H1 (cell line): ENCODE data around the gene RAD51B. TPM values are rescaled to one million over a fixed set of nuclear protein-coding genes. Genes with fewer than 3 reads are reported as not detected.

Source experiments
- CTCF ChIA-PET: fragments of 300-600 bp; sonication (Branson Sonifier 250); formaldehyde crosslinking; loops from one replicate; lab custom pipeline; 2021; ENCODE audit not compliant: partially characterized antibody; lab: Charles Lee
- POLR2A ChIA-PET: fragments of 300-600 bp; sonication (Branson Sonifier 250); formaldehyde crosslinking; loops from one replicate; lab custom pipeline; 2021; ENCODE audit warnings: inconsistent platforms; ENCODE audit not compliant: partially characterized antibody; lab: Charles Lee
- DNase-seq, 2 experiments: peaks; one replicate each; pipeline versions ENCODE4 v3.0.0 to v3.0.0-alpha.2; 2010 to 2022; ENCODE audit warnings: low spot score in 2 of 2, low read depth in 1 of 2, mixed read lengths in 1 of 2
- FAIRE-seq: peaks from 2 replicates; lab custom pipeline; 2011; peaks lifted over from hg19 to GRCh38; lab: Jason Lieb, UNC
- H2AFZ ChIP-seq: 2 replicates; pipeline ENCODE4 v1.8.1; 2012; ENCODE audit warnings: low read length, inconsistent platforms
- H2AK5ac ChIP-seq: 2 replicates; pipeline ENCODE4 v1.6.1; 2013; ENCODE audit warnings: low read depth, low read length
- H2BK120ac ChIP-seq: replicated peaks from 2 replicates; pipeline ENCODE3; 2013; ENCODE audit warnings: low read depth, low read length, inconsistent platforms
- H2BK12ac ChIP-seq: 2 replicates; pipeline ENCODE4 v1.6.1; 2013; ENCODE audit warnings: low read depth, low read length
- H2BK15ac ChIP-seq: 2 replicates; pipeline ENCODE4 v1.6.1; 2013; ENCODE audit warnings: low read length
- H2BK20ac ChIP-seq: 2 replicates; pipeline ENCODE4 v1.6.1; 2013; ENCODE audit warnings: low read length
- H2BK5ac ChIP-seq: 2 replicates; pipeline ENCODE4 v1.6.1; 2013; ENCODE audit warnings: low read depth, low read length
- H3K14ac ChIP-seq: 2 replicates; pipeline ENCODE4 v1.6.1; 2013; ENCODE audit warnings: inconsistent platforms; ENCODE audit not compliant: insufficient read length
- H3K18ac ChIP-seq: 2 replicates; pipeline ENCODE4 v1.6.1; 2013; ENCODE audit warnings: low read length; ENCODE audit errors: extremely low read depth
- H3K23ac ChIP-seq: 2 replicates; pipeline ENCODE4 v1.6.1; 2013; ENCODE audit warnings: inconsistent platforms; ENCODE audit not compliant: insufficient read length
- H3K23me2 ChIP-seq: 2 replicates; pipeline ENCODE4 v1.6.1; 2013; ENCODE audit warnings: low read depth, low read length
- H3K27ac ChIP-seq: 2 replicates; pipeline ENCODE4 v1.6.1; 2011; ENCODE audit warnings: low read depth, low read length, inconsistent platforms
- H3K27me3 ChIP-seq, 4 experiments: replicated peaks in 1 of 4; 1 replicate in 1 of 4; 2 replicates in 3 of 4; pipeline versions ENCODE4 v1.6.1 to v1.8.1; 2011 to 2013; ENCODE audit warnings: low read length in 3 of 4, mild to moderate bottlenecking in 3 of 4, inconsistent platforms in 2 of 4, mixed read lengths in 2 of 4, moderate library complexity in 1 of 4; ENCODE audit not compliant: control insufficient read depth in 3 of 4, insufficient read depth in 3 of 4; ENCODE audit errors: extremely low read depth in 1 of 4
- H3K36me3 ChIP-seq, 4 experiments: 2 replicates each; pipeline versions ENCODE4 v1.6.1 to v1.8.1; 2011 to 2013; ENCODE audit warnings: mild to moderate bottlenecking in 4 of 4, low read length in 3 of 4, moderate library complexity in 2 of 4, control low read depth in 1 of 4, inconsistent platforms in 1 of 4; ENCODE audit not compliant: insufficient read depth in 4 of 4, control insufficient read depth in 2 of 4
- H3K4ac ChIP-seq: replicated peaks from 2 replicates; pipeline ENCODE3; 2013; ENCODE audit warnings: low read length, low read depth, mixed read lengths, inconsistent platforms; ENCODE audit not compliant: insufficient read length
- H3K4me1 ChIP-seq, 4 experiments: replicated peaks in 1 of 4; 1 replicate in 1 of 4; 2 replicates in 3 of 4; pipeline versions ENCODE4 v1.6.1 to v1.8.1; 2011 to 2013; ENCODE audit warnings: low read length in 3 of 4, inconsistent platforms in 2 of 4, mixed read lengths in 1 of 4; ENCODE audit not compliant: insufficient read depth in 4 of 4, control insufficient read depth in 3 of 4
- H3K4me2 ChIP-seq, 2 experiments: 2 replicates each; pipeline versions ENCODE4 v1.6.1 to v1.8.1; 2011 to 2013; ENCODE audit warnings: low read depth in 2 of 2, low read length in 2 of 2, control low read depth in 1 of 2, inconsistent platforms in 1 of 2, mild to moderate bottlenecking in 1 of 2; ENCODE audit not compliant: insufficient read depth in 1 of 2
- H3K4me3 ChIP-seq, 4 experiments: fragments of 200-600, 300-600 bp in 1 of 4; sonication (generic), shearing (Covaris generic), sonication (Bioruptor Twin) in 1 of 4; 2 replicates each; pipeline versions ENCODE4 v1.5.1 to v1.8.1; 2011 to 2016; ENCODE audit warnings: low read length in 4 of 4, low read depth in 3 of 4, control low read depth in 2 of 4, inconsistent platforms in 2 of 4, mild to moderate bottlenecking in 2 of 4, mixed read lengths in 1 of 4, moderate library complexity in 1 of 4; ENCODE audit not compliant: insufficient read depth in 2 of 4; ENCODE audit errors: extremely low read depth in 1 of 4
- H3K56ac ChIP-seq: replicated peaks from 2 replicates; pipeline ENCODE3; 2013; ENCODE audit warnings: low read depth, mild to moderate bottlenecking, mixed read lengths, low read length, inconsistent platforms; ENCODE audit not compliant: insufficient read length
- H3K79me1 ChIP-seq: 2 replicates; pipeline ENCODE4 v1.6.1; 2013; ENCODE audit warnings: low read depth, low read length, control low read depth
- H3K79me2 ChIP-seq, 2 experiments: 2 replicates each; pipeline versions ENCODE4 v1.6.1 to v1.8.1; 2012 to 2013; ENCODE audit warnings: low read length in 2 of 2, mild to moderate bottlenecking in 2 of 2, inconsistent platforms in 1 of 2; ENCODE audit not compliant: insufficient read depth in 2 of 2, control insufficient read depth in 1 of 2
- H3K9ac ChIP-seq, 4 experiments: replicated peaks in 1 of 4; 1 replicate in 1 of 4; 2 replicates in 3 of 4; pipeline versions ENCODE4 v1.6.1 to v1.8.1; 2011 to 2013; ENCODE audit warnings: low read depth in 3 of 4, low read length in 3 of 4, control low read depth in 2 of 4, mild to moderate bottlenecking in 2 of 4, moderate library complexity in 2 of 4, inconsistent platforms in 1 of 4; ENCODE audit errors: extremely low read depth in 1 of 4
- H3K9me3 ChIP-seq, 2 experiments: 2 replicates each; pipeline versions ENCODE4 v1.6.1 to v1.8.1; 2012 to 2013; ENCODE audit warnings: mild to moderate bottlenecking in 2 of 2, moderate library complexity in 2 of 2, control low read depth in 1 of 2, inconsistent platforms in 1 of 2, low read depth in 1 of 2, low read length in 1 of 2, mixed read lengths in 1 of 2; ENCODE audit not compliant: insufficient read depth in 2 of 2
- H4K20me1 ChIP-seq, 2 experiments: replicated peaks in 1 of 2; 2 replicates each; pipeline versions ENCODE3 to v1.8.1; 2011 to 2013; ENCODE audit warnings: inconsistent platforms in 2 of 2, low read length in 2 of 2, mild to moderate bottlenecking in 1 of 2; ENCODE audit not compliant: insufficient read depth in 2 of 2, control insufficient read depth in 1 of 2
- H4K5ac ChIP-seq: 2 replicates; pipeline ENCODE4 v1.6.1; 2013; ENCODE audit warnings: low read length, low read depth, mixed read lengths, inconsistent platforms; ENCODE audit not compliant: insufficient read length
- H4K8ac ChIP-seq: 2 replicates; pipeline ENCODE4 v1.8.0; 2013; ENCODE audit warnings: mild to moderate bottlenecking, moderate library complexity, low read length, inconsistent platforms; ENCODE audit not compliant: insufficient read depth; ENCODE audit errors: extremely low read depth
- H4K91ac ChIP-seq: replicated peaks from 2 replicates; pipeline ENCODE3; 2013; ENCODE audit warnings: low read length, mixed read lengths, inconsistent platforms; ENCODE audit not compliant: insufficient read length
- CEBPB ChIP-seq: IDR thresholded peaks from 2 replicates; pipeline ENCODE4 v1.6.1; 2012; ENCODE audit warnings: low read depth, low read length
- HDAC6 ChIP-seq: IDR thresholded peaks from one replicate; pipeline ENCODE4 v1.7.1; 2012; ENCODE audit warnings: low read depth, mild to moderate bottlenecking, inconsistent platforms, low read length, moderate library complexity
- WGBS, 2 experiments: shearing (Covaris generic) in 1 of 2; methylation state at CpG; one replicate each; pipeline versions ENCODE4 v1.1.6 to v1.1.7; 2013 to 2015; ENCODE audit warnings: low lambda C conversion rate in 2 of 2, mixed read lengths in 2 of 2, inconsistent platforms in 1 of 2, low coverage in 1 of 2, missing lambda C conversion rate in 1 of 2; ENCODE audit not compliant: insufficient replicate concordance in 2 of 2, insufficient coverage in 1 of 2, insufficient read length in 1 of 2; ENCODE audit errors: extremely low coverage in 1 of 2, missing lambda C conversion rate in 1 of 2; 5-methylcytosine and 5-hydroxymethylcytosine counted together
- polyA plus RNA-seq, 7 experiments: library from polyadenylated mRNA; depleted of rRNA in 3 of 7; stranded (reverse) in 5 of 7; unstranded in 2 of 7; fragments of >200 nt in 5 of 7; fragments of 200-250 nt in 2 of 7; gene quantifications; 1 replicate in 5 of 7; 2 replicates in 1 of 7; 4 replicates in 1 of 7; pipeline versions ENCODE4 v1.2.1 to v1.2.3, GENCODE V29; 2011 to 2013; ENCODE audit warnings: missing spikeins in 2 of 7, mixed read lengths in 2 of 7
- total RNA-seq: library from RNA; stranded (reverse); fragmentation: NEBNext Ultra II Directional; extraction: Animal tissue kit (Norgen Biotek cat#: 25700); gene quantifications from 2 replicates; pipeline ENCODE4 v1.2.1, GENCODE V29; 2021
- TF ChIP-seq, protein P1 (sequence below): IDR thresholded peaks from 2 replicates; pipeline ENCODE4 v1.6.1; 2011; ENCODE audit warnings: low read depth, mild to moderate bottlenecking, low read length; ENCODE audit not compliant: insufficient read depth

The RAD51B gene
- total and polyA plus RNA-seq, 2 of the 8 experiments (the other 6 are each of a cell fraction or from before 2014, with no cell fraction given): 3.9 to 14.9 TPM

DNA sequence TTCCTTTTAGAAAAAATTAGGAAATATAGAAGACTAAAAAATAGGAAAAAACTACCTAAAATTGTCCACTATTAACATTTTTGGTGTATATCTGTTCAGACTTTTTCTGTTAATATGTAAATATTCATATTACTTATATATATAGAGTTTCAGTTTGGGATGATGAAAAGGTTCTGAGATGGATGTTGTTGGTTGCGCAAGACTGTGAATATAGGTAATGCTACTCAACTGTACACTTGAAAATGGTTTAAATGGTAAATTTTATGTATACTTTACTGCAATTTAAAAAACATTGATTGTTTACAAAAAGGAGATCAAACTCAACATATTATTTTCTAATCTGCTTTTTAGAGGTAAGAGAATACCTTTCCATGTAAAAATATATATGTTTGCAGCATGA lies 200.9 kb downstream of the RAD51B start:
- no peak overlapping the region for H3K56ac ChIP-seq
- peaks cover 0 to 3% (median 1%) of the 10 kb centered on the region in 4 experiments; a peak in 2 of 7 replicates for H3K4me1 ChIP-seq
- 94% methylated on average over 1 of the region's 1 CpG; no CpG with 5 or more reads in 1 of the 2 experiments for WGBS, 2 experiments
- H3K14ac ChIP-seq: no peak overlapping the region
- H3K79me1 ChIP-seq: no peaks in the 10 kb centered on the region
- ChIA-PET CTCF (no interaction called here), POLR2A (no interaction called here)
- H3K4ac ChIP-seq: no peak overlapping the region
- no peak overlapping the region for H3K23ac ChIP-seq
- H2BK20ac ChIP-seq: no peak overlapping the region
- no peak overlapping the region for H3K4me3 ChIP-seq
- peaks cover under 1 to 3% of the 10 kb centered on the region in 2 experiments; a peak in 1 of 4 replicates for H3K9me3 ChIP-seq
- H4K20me1 ChIP-seq: no peaks in the 10 kb centered on the region
- no peak overlapping the region for H2BK15ac ChIP-seq
- no peak overlapping the region for H2AK5ac ChIP-seq
- H4K8ac ChIP-seq: no peak overlapping the region
- no peak overlapping the region for H2AFZ ChIP-seq
- H3K18ac ChIP-seq: no peak overlapping the region
- H3K36me3 ChIP-seq: peaks cover 0 to under 1% (median 0%) of the 10 kb centered on the region in 4 experiments; a peak in 1 of 8 replicates
- no peaks in the 10 kb centered on the region for H3K79me2 ChIP-seq
- no peak overlapping the region for H2BK120ac ChIP-seq
- H3K23me2 ChIP-seq: no peaks in the 10 kb centered on the region
- H3K27me3 ChIP-seq: no peaks in the 10 kb centered on the region
- DNase-seq: no peak
- H3K4me2 ChIP-seq: no peak overlapping the region
- H4K91ac ChIP-seq: no peak overlapping the region
- no peak for FAIRE-seq
- no peak overlapping the region for H3K27ac ChIP-seq
- no peak overlapping the region for H4K5ac ChIP-seq
- H2BK12ac ChIP-seq: no peak overlapping the region
- H2BK5ac ChIP-seq: no peak overlapping the region
- no peak overlapping the region for H3K9ac ChIP-seq
- TF ChIP-seq HDAC6 (no peak), CEBPB (peak; percentile 87; the same call in 1 of the 2 replicates)
- TF ChIP-seq, protein P1, sequence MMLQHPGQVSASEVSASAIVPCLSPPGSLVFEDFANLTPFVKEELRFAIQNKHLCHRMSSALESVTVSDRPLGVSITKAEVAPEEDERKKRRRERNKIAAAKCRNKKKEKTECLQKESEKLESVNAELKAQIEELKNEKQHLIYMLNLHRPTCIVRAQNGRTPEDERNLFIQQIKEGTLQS: no peak
